Ascending aorta (tissue), 2 donors: ENCODE measurements around the gene LRCH1. TPM values are rescaled to one million over a fixed set of nuclear protein-coding genes. Genes with fewer than 3 reads are reported as not detected.

Experiments used
- DNase-seq, 2 donors: peaks; one replicate each; pipeline ENCODE4 v3.0.0-alpha.2; 2019; ENCODE audit warnings: low spot score in 2 of 2
- H3K27ac ChIP-seq, 2 donors: fragments of 200-600 bp; sonication (generic); one replicate each; pipeline ENCODE4 v1.5.1; 2016 to 2017; ENCODE audit warnings: mild to moderate bottlenecking in 1 of 2
- H3K27me3 ChIP-seq: fragments of 200-600 bp; sonication (generic); one replicate; pipeline ENCODE4 v1.5.1; 2017
- H3K36me3 ChIP-seq, 2 donors: fragments of 200-600 bp; sonication (generic); one replicate each; pipeline ENCODE4 v1.5.1; 2016
- H3K4me1 ChIP-seq, 2 donors: fragments of 200-600 bp; sonication (generic); one replicate each; pipeline ENCODE4 v1.5.1; 2016 to 2017; ENCODE audit warnings: mild to moderate bottlenecking in 1 of 2
- H3K4me3 ChIP-seq, 2 donors: fragments of 200-600 bp; sonication (generic); one replicate each; pipeline ENCODE4 v1.5.1; 2016 to 2017; ENCODE audit warnings: mild to moderate bottlenecking in 1 of 2
- H3K9me3 ChIP-seq, 2 donors: fragments of 200-600 bp; sonication (generic); one replicate each; pipeline ENCODE4 v1.5.1; 2016
- intact Hi-C: fragments of 100-400 bp; cut with DNase I; formaldehyde crosslinking; loops from one replicate; pipeline ENCODE4 v1.15.1; 2023
- total RNA-seq: library from RNA; depleted of rRNA; stranded (reverse); fragments of >200 nt; gene quantifications from one replicate; pipeline ENCODE4 v1.1.0, GENCODE V29; 2016
- TF ChIP-seq, protein P1 (sequence below), 3 experiments: fragments of 200-600 bp in 2 of 3; fragments of 450-650 bp in 1 of 3; sonication (generic) in 2 of 3; IDR thresholded peaks; one replicate each; pipeline ENCODE4 v1.5.1; 2016 to 2019; ENCODE audit warnings: antibody characterized with exemption in 3 of 3, mild to moderate bottlenecking in 1 of 3, moderate library complexity in 1 of 3

LRCH1 gene
- total RNA-seq, 1 donor from 2014 or later = 45.4 TPM

DNA sequence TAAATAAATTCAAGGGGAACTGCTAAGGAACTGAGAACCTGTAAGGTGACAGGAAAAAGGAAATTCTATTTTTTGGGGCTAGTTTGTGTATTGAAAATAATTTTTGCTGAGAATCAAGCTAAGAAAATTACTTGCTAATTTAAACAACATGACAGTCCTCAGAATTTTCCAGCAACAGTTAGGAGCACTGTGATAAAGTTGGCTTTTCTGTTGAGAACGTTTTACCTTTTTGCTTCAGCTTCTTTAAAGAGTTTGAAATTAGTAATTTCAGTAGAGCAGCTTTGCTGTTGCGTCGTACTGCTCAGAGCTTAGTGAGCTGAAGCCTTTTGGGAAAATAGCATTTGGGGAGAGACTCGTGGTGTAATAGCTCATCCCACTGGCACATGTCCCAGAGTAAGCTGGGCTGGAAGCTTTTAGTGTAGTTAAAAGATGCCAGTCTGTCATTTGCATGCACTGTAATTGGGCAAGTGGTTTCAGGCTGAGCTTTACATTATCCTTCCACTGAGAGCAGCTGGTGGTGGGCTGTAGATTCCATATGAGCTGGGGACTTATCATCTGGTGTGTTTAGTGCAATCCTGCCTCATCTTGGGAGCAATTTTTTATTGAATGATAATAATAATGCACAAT lies 69.8 kb downstream of the LRCH1 start:
- no peak for DNase-seq
- no peak overlapping the region for H3K4me3 ChIP-seq
- H3K36me3 ChIP-seq = no peaks in the 10 kb centered on the region
- H3K27ac ChIP-seq = no peak overlapping the region
- intact Hi-C loops = no loop called here
- TF ChIP-seq, protein P1, sequence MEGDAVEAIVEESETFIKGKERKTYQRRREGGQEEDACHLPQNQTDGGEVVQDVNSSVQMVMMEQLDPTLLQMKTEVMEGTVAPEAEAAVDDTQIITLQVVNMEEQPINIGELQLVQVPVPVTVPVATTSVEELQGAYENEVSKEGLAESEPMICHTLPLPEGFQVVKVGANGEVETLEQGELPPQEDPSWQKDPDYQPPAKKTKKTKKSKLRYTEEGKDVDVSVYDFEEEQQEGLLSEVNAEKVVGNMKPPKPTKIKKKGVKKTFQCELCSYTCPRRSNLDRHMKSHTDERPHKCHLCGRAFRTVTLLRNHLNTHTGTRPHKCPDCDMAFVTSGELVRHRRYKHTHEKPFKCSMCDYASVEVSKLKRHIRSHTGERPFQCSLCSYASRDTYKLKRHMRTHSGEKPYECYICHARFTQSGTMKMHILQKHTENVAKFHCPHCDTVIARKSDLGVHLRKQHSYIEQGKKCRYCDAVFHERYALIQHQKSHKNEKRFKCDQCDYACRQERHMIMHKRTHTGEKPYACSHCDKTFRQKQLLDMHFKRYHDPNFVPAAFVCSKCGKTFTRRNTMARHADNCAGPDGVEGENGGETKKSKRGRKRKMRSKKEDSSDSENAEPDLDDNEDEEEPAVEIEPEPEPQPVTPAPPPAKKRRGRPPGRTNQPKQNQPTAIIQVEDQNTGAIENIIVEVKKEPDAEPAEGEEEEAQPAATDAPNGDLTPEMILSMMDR (IDR thresholded peaks at IDR 0.05) = no peak
- peaks cover 11 to 45% of the 10 kb centered on the region in 2 donors for H3K4me1 ChIP-seq
- no peaks in the 10 kb centered on the region for H3K27me3 ChIP-seq
- no peaks in the 10 kb centered on the region for H3K9me3 ChIP-seq

DNA sequence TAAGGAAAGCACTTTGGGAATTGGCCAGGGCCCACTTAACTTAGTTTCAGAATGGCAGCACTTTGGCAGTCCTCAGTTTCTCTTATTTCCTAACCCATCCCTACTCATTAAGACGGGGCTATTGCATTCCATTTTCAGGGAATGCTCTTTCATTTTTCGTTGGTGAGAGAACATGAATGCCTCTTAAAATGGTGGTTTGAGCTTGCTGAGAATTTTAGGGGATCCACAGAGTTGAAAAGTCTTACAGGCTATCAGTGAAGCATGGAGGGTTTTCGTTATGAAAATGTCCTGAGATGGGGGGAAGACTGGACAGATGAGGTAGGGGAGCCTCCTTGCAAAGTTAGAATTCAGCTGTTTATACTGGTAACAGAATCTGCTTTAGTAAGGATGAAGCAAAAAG lies 71.4 kb downstream of the LRCH1 start:
- H3K36me3 ChIP-seq = no peaks in the 10 kb centered on the region
- no peak for DNase-seq
- no peaks in the 10 kb centered on the region for H3K27me3 ChIP-seq
- intact Hi-C loops = no loop called here
- H3K9me3 ChIP-seq = no peaks in the 10 kb centered on the region
- H3K4me3 ChIP-seq = no peak overlapping the region
- peaks cover 11 to 45% of the 10 kb centered on the region in 2 donors for H3K4me1 ChIP-seq
- H3K27ac ChIP-seq = no peak overlapping the region
- TF ChIP-seq, protein P1 (IDR thresholded peaks at IDR 0.05) = no peak

GRCh38 chr13:46624821-46625220 lies 71.9 kb downstream of the LRCH1 start:
- no peak overlapping the region for H3K4me3 ChIP-seq
- intact Hi-C loops = no loop called here
- peaks cover 11 to 44% of the 10 kb centered on the region in 2 donors for H3K4me1 ChIP-seq
- H3K27ac ChIP-seq = no peak overlapping the region
- H3K9me3 ChIP-seq = no peaks in the 10 kb centered on the region
- no peaks in the 10 kb centered on the region for H3K36me3 ChIP-seq
- no peak for DNase-seq
- TF ChIP-seq, protein P1 (IDR thresholded peaks at IDR 0.05) = no peak
- no peaks in the 10 kb centered on the region for H3K27me3 ChIP-seq

DNA sequence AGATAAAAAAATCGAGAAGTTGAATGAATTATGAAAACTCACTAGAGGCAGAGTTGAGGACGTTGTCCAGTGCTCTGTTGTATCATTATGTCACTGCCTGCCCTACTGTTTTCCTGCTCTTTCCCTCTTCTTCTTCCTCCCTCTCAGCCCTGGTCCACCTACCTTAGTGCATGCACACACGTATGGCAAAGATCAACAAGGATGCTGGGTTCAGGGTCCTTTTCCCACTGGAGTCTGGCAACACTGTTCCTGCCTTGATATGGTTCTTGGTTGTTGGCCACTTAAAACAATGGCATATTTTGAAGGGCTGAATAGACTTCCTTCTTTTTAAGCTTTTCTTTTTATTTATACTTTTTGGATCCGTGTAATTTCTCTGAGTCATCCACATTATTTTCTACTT lies 74.5 kb downstream of the LRCH1 start:
- H3K27ac ChIP-seq = no peak overlapping the region
- H3K4me1 ChIP-seq = peaks cover 7 to 37% of the 10 kb centered on the region in 2 donors
- no peak for DNase-seq
- no peak overlapping the region for H3K4me3 ChIP-seq
- no peaks in the 10 kb centered on the region for H3K9me3 ChIP-seq
- no peaks in the 10 kb centered on the region for H3K36me3 ChIP-seq
- no peaks in the 10 kb centered on the region for H3K27me3 ChIP-seq
- TF ChIP-seq, protein P1 (IDR thresholded peaks at IDR 0.05) = no peak
- intact Hi-C loops = no loop called here

- Histone ChIP-seq H3K27me3 (no peaks in the 10 kb centered on the region), H3K4me1 (peaks cover 3 to 36% of the 10 kb centered on the region in 2 donors), H3K4me3 (no peak overlapping the region), H3K9me3 (no peaks in the 10 kb centered on the region), H3K27ac (no peak overlapping the region), H3K36me3 (no peaks in the 10 kb centered on the region)
- no peak for DNase-seq
- TF ChIP-seq, protein P1 (IDR thresholded peaks at IDR 0.05) = no peak
- intact Hi-C loops = no loop called here
Measured at GRCh38 chr13:46628622-46629365, 75.8 kb downstream of the LRCH1 start.
